HUES6 (cell line): Measurements from ENCODE around the gene RGS7.
"Not testable (repeated sequence)": the region's sequence is repeated elsewhere in the genome, so short reads cannot be mapped to it uniquely, and the experiment has no call there.

Experiments used
- H3K27ac ChIP-seq: 2 replicates; pipeline ENCODE4 v1.7.0; 2013; ENCODE audit warnings: low read depth, mild to moderate bottlenecking, low read length, inconsistent platforms
- H3K27me3 ChIP-seq: 2 replicates; pipeline ENCODE4 v1.6.1; 2013; ENCODE audit warnings: low read length; ENCODE audit not compliant: control insufficient read depth, insufficient read depth
- H3K36me3 ChIP-seq: 2 replicates; pipeline ENCODE4 v1.6.1; 2013; ENCODE audit warnings: low read length; ENCODE audit not compliant: control insufficient read depth, insufficient read depth
- H3K4me1 ChIP-seq: 2 replicates; pipeline ENCODE4 v1.6.1; 2013; ENCODE audit warnings: low read length; ENCODE audit not compliant: control insufficient read depth, insufficient read depth
- H3K4me3 ChIP-seq: 2 replicates; pipeline ENCODE4 v1.5.1; 2013; ENCODE audit warnings: low read depth, low read length
- H3K9ac ChIP-seq: one replicate; pipeline ENCODE4 v1.6.1; 2013; ENCODE audit warnings: mild to moderate bottlenecking, low read length
- H3K9me3 ChIP-seq: 2 replicates; pipeline ENCODE4 v1.6.1; 2013; ENCODE audit warnings: low read depth, low read length; ENCODE audit not compliant: control insufficient read depth, insufficient read depth

RGS7 gene

GRCh38 chr1:240794046-240794843, 562.8 kb downstream of the RGS7 start:
- H3K4me3 ChIP-seq = no peak overlapping the region
- H3K4me1 ChIP-seq = no peaks in the 10 kb centered on the region
- H3K27ac ChIP-seq = no peak overlapping the region

GRCh38 chr1:240792915-240793529, 564.0 kb downstream of the RGS7 start:
- Histone ChIP-seq H3K27me3 (no peaks in the 10 kb centered on the region), H3K9me3 (0 out of 2 replicates have a peak, but pooled peaks cover 6% of the 10 kb centered on the region), H3K27ac (no peak overlapping the region), H3K4me3 (no peak overlapping the region), H3K4me1 (no peaks in the 10 kb centered on the region), H3K9ac (no peak overlapping the region), H3K36me3 (no peaks in the 10 kb centered on the region)

More at GRCh38 chr1:240794046-240794843, 562.8 kb downstream of the RGS7 start:
- Histone ChIP-seq H3K9me3 (0 out of 2 replicates have a peak, but pooled peaks cover 3% of the 10 kb centered on the region), H3K36me3 (no peaks in the 10 kb centered on the region), H3K9ac (no peak overlapping the region), H3K27me3 (no peaks in the 10 kb centered on the region)

- H3K36me3 ChIP-seq = no peaks in the 10 kb centered on the region
- H3K27me3 ChIP-seq = no peaks in the 10 kb centered on the region
- H3K27ac ChIP-seq = no peak overlapping the region
- H3K9me3 ChIP-seq = 0 out of 2 replicates have a peak, but pooled peaks cover 6% of the 10 kb centered on the region
- no peak overlapping the region for H3K4me3 ChIP-seq
- no peak overlapping the region for H3K9ac ChIP-seq
- no peaks in the 10 kb centered on the region for H3K4me1 ChIP-seq
Observed at GRCh38 chr1:240790856-240791255, 566.1 kb downstream of the RGS7 start.

- no peak overlapping the region for H3K4me3 ChIP-seq
- H3K36me3 ChIP-seq = no peaks in the 10 kb centered on the region
- no peak overlapping the region for H3K27ac ChIP-seq
- no peaks in the 10 kb centered on the region for H3K27me3 ChIP-seq
- H3K9me3 ChIP-seq = 0 out of 2 replicates have a peak, but pooled peaks cover 6% of the 10 kb centered on the region
- no peaks in the 10 kb centered on the region for H3K4me1 ChIP-seq
- no peak overlapping the region for H3K9ac ChIP-seq
Observed at GRCh38 chr1:240786880-240787279, 570.1 kb downstream of the RGS7 start.

GRCh38 chr1:240784776-240785175, 572.2 kb downstream of the RGS7 start:
- Histone ChIP-seq H3K4me3 (no peak overlapping the region), H3K27ac (no peak overlapping the region), H3K36me3 (no peaks in the 10 kb centered on the region), H3K9ac (no peak overlapping the region), H3K9me3 (0 out of 2 replicates have a peak, but pooled peaks cover 4% of the 10 kb centered on the region), H3K27me3 (no peaks in the 10 kb centered on the region), H3K4me1 (no peaks in the 10 kb centered on the region)

- not testable (repeated sequence) for H3K27ac ChIP-seq, H3K27me3 ChIP-seq, H3K4me1 ChIP-seq, H3K9ac ChIP-seq, H3K9me3 ChIP-seq, H3K36me3 ChIP-seq, H3K4me3 ChIP-seq
Observed at GRCh38 chr1:240783728-240784137, 573.3 kb downstream of the RGS7 start.

GRCh38 chr1:240776237-240776636, 580.8 kb downstream of the RGS7 start:
- H3K4me3 ChIP-seq = no peak overlapping the region
- no peak overlapping the region for H3K9ac ChIP-seq
- no peak overlapping the region for H3K27ac ChIP-seq
- H3K27me3 ChIP-seq = no peaks in the 10 kb centered on the region
- no peaks in the 10 kb centered on the region for H3K36me3 ChIP-seq
- H3K9me3 ChIP-seq = no peaks in the 10 kb centered on the region
- no peaks in the 10 kb centered on the region for H3K4me1 ChIP-seq

GRCh38 chr1:240772131-240772530, 584.9 kb downstream of the RGS7 start:
- no peaks in the 10 kb centered on the region for H3K9me3 ChIP-seq
- no peaks in the 10 kb centered on the region for H3K4me1 ChIP-seq
- no peak overlapping the region for H3K9ac ChIP-seq
- no peak overlapping the region for H3K4me3 ChIP-seq
- no peaks in the 10 kb centered on the region for H3K27me3 ChIP-seq
- H3K36me3 ChIP-seq = no peaks in the 10 kb centered on the region
- H3K27ac ChIP-seq = no peak overlapping the region

GRCh38 chr1:240771450-240771849, 585.6 kb downstream of the RGS7 start:
- Histone ChIP-seq H3K36me3 (no peaks in the 10 kb centered on the region), H3K9me3 (no peaks in the 10 kb centered on the region), H3K27ac (no peak overlapping the region), H3K4me1 (no peaks in the 10 kb centered on the region), H3K27me3 (no peaks in the 10 kb centered on the region), H3K4me3 (no peak overlapping the region), H3K9ac (no peak overlapping the region)

GRCh38 chr1:240768979-240769378, 588.0 kb downstream of the RGS7 start:
- H3K27ac ChIP-seq = no peak overlapping the region
- H3K9me3 ChIP-seq = no peaks in the 10 kb centered on the region
- no peaks in the 10 kb centered on the region for H3K36me3 ChIP-seq
- H3K27me3 ChIP-seq = no peaks in the 10 kb centered on the region
- no peak overlapping the region for H3K9ac ChIP-seq
- H3K4me3 ChIP-seq = no peak overlapping the region
- peaks cover 10% of the 10 kb centered on the region for H3K4me1 ChIP-seq

GRCh38 chr1:240766831-240767230, 590.2 kb downstream of the RGS7 start:
- Histone ChIP-seq H3K9me3 (no peaks in the 10 kb centered on the region), H3K9ac (no peak overlapping the region), H3K36me3 (no peaks in the 10 kb centered on the region), H3K27me3 (no peaks in the 10 kb centered on the region), H3K4me1 (peaks cover 10% of the 10 kb centered on the region), H3K27ac (no peak overlapping the region), H3K4me3 (no peak overlapping the region)
